SH-SY5Y (cell line): ENCODE data around the gene OR52K1.

Source experiments
- GATA2 ChIP-seq: IDR thresholded peaks from 2 replicates; pipeline ENCODE4 v1.6.1; 2011; ENCODE audit warnings: mild to moderate bottlenecking, low read depth, low read length
- GATA3 ChIP-seq: IDR thresholded peaks from 2 replicates; pipeline ENCODE4 v1.6.1; 2011; ENCODE audit warnings: low read depth, mild to moderate bottlenecking, low read length, moderate library complexity

- TF ChIP-seq GATA2 (no peak), GATA3 (no peak)
Observed at GRCh38 chr11:4455419-4455818, 27.0 kb upstream of the OR52K1 start.
